GM21825 (cell line): ENCODE measurements around the gene SLC13A3.

Experiments
- ATAC-seq: cut with Tn5 transposase; IDR thresholded peaks from one replicate; pipeline ENCODE4 v1.9.1; 2021; ENCODE audit warnings: mild to moderate bottlenecking, moderate library complexity; ENCODE audit not compliant: unreplicated experiment

SLC13A3 gene

GRCh38 chr20:46583411-46584214 lies 67.6 kb downstream of the SLC13A3 start:
- ATAC-seq: no peak

DNA sequence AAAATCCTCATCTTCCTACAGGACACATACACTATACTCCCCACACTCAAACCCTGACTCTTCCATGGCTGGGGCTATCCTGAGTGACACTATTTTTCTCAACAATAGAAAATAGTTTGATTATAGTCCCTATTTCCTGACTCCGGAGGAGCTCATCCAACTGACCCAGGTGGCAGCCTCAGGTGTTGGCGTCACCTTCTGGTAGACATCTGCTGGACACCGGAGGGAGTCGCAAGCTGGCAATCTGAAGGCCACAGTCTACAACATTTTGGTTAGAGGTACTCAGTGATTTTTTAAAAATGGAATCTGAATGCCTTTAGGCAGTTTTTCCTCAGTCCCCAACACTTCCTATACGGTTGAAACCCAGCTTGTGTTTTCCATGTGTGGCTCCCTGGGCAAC lies 68.6 kb downstream of the SLC13A3 start:
- no peak for ATAC-seq

DNA sequence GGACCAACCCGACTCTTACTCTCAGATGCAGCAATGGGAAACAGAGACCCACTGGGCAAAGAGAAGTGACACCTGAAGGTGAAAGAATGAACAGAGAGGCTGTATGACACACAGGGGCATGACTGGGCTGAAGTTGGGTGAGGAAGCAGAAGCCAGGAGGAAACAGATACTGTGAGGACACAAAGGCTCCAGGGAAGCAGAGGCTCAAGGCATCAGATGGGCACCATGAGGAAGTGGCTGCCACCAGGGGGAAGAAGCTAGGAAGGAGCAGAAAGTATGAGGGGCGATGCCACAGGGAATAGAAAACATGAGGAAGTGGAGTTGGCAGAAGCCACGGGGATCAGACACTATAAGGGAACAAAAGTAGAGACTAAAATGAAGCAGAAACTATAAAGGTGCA lies 69.9 kb downstream of the SLC13A3 start:
- ATAC-seq: no peak

GRCh38 chr20:46580613-46581205 lies 70.5 kb downstream of the SLC13A3 start:
- ATAC-seq: no peak

DNA sequence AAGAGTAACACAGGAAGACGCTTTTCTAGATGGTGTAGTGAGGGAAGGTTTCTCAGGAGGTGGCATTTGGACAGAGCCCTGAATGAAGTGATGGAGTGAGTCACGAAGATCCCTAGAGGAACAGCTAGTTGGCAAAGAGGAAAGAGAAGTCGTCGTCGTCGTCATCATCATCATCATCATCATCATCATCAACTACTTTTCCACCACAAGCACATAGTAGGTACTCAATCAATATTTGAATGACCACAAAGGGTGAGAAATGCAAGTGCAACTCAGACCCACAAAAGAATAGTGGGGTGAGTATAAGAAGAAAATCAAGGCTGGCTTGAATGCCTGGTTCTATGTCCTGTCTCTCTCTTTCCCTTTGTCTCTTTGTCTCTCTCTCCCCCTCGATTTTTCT lies 72.5 kb downstream of the SLC13A3 start:
- ATAC-seq: no peak

DNA sequence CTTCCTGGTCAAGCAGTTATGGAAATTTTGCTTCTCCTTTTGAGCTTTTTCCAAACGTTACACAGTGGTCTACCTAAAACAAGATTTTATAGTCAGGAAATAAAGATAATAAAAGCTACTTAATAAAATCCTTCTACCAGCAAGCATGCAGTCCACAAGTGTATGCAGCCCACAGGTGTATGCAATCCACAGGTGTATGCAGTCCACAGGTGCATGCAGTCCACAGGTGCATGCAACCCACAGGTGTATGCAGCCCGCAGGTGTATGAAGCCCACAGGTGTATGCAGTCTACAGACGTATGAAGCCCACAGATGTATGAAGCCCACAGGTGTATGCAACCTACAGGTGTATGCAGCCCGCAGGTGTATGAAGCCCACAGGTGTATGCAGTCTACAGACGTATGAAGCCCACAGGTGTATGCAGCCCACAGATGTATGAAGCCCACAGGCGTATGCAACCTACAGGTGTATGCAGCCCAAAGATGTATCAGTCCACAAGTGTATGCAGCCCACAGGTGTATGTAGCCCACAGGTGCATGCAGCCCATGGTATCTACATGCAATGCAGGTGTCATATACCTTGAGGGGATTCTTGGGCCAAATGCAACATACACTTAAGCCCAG lies 74.4 kb downstream of the SLC13A3 start:
- no peak for ATAC-seq

DNA sequence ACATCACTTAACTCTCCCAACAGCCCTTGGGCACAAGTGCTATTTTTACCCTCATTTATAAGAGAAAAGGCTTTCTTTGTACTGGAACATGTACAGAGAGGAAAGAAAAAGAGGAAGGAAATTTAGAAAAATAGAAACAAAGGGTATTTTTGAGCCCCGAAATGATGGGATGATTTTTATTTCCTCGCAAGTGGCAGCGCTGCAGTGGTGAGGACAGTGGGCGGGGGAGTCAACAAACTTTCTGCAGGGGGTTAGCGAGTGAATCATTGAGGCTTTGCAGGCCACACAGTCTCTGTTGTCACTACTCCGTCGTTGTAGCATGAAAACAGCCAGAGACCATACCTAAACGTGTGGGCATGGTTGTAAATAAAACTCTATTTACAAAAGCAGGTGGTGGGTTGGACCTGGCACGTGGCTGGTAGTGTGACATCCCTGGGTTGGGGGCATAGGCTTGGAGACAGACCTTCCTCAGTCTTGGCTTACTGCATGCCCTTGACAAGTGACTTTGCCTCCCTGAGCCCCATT lies 75.3 kb downstream of the SLC13A3 start:
- no peak for ATAC-seq

DNA sequence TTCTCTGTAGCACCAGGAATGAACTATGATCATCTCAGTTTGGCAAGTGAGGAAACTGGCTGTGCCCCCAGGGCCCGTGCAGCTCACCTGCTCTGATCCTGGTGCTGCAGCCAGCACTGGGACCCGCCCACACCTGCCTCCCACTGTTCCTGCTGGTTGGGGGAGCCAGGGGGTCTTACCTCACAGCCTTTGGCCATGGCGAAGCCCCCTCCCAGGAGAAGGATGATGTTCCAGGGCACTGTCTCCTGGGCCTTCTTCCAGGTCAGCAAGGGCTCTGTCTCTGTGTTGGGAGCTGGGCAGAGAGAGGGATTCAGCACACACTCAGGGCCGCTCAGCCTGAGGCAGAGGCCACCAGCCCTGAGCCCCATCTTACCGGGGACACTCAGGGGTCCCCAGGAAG lies 75.9 kb downstream of the SLC13A3 start:
- ATAC-seq: no peak

DNA sequence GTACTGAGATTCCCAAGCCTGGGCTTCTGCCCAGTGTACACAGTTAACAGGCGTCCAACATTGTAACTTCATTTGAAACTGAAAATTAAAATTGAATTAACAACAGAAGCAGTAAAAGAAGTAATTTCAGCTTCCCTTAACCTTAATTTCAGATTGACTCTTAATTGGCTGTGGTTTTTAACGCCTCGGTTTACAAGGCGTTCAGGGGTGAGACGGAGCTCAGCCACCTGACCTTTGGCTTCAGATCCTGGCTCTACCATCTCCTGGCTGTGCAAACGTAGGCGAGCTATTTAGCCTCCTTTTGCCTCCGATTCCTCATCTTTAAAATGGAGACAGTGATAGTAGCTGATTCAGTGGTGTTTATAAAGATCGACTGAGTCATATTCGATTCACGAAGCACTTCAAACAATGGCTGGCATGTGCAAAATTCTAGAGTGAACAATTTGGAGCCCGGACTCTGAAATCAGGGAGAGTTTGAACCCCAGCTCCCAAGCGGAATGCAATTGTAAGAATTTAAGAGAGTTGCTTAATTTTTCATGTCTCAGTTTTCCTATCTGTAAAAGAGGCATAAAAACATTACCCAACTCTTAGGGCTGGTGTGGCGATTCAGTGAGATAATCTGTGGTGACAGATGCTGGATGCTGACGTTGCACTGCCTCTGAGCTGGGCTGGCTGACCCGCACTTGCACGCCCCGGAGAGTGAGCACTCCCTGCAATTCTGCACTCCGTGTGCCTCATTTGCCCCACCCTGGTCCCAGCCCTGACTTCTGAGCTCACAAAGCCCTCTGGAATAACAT lies 77.3 kb downstream of the SLC13A3 start:
- no peak for ATAC-seq

- ATAC-seq: no peak
These were observed 78.0 kb downstream of the SLC13A3 start for GRCh38 chr20:46573234-46573633.

DNA sequence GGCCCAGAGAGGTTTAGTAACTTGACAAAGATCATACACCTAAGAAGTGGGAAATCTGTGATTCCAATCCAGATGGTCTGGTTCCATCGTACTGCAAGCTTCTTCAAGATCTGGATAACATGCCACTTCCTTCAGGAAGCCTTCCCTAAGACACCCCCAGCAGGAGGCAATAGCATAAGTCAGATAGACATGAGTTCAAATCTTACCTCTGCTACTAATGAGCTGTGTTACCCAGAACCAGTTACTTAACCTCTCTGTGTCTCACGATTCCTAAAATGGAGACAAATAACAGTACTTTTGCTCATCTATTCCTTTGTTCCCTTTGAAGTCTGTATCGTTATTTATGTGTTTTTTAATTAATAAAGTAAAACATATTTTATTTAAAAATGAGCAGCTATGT lies 78.5 kb downstream of the SLC13A3 start:
- no peak for ATAC-seq

DNA sequence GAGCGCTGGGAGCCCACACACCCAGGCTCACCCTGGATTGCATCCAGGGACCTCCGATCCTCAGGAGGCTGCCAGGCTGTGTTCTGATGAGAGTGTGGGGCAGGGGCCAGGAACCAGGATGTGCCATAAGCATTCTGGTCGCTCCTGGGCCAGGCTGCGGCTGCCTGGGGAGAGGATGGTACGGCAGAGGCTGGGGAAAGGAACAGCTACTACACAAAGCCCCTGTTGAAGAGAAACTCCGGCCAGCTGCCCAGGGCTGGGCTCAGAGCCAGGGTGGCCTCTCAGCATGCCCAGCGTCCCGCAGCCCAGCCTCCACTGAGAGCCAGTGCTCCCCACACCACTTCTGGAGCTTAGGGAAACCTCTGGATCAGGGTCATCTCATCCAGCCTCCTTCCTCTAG lies 79.1 kb downstream of the SLC13A3 start:
- ATAC-seq: no peak

DNA sequence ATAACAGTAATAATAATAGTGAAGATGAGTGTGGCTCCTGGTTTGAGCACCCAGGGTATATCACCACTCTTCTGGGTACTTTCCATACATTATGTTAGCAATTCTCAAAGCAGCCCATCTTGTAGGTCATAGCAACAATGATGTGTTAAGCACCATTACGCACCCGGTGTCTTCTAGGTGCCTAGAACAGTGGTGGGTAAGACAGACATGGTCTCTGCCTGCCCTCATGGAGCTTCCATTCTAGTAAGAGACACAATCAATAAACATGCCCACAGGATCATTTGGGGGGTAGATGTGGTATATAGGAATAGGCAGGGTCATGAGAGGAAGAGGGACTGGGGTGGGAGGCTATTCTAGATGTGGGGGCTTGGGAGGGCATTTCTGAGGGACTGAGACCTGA lies 79.8 kb downstream of the SLC13A3 start:
- ATAC-seq: no peak

GRCh38 chr20:46570956-46571355 lies 80.3 kb downstream of the SLC13A3 start:
- ATAC-seq: no peak

DNA sequence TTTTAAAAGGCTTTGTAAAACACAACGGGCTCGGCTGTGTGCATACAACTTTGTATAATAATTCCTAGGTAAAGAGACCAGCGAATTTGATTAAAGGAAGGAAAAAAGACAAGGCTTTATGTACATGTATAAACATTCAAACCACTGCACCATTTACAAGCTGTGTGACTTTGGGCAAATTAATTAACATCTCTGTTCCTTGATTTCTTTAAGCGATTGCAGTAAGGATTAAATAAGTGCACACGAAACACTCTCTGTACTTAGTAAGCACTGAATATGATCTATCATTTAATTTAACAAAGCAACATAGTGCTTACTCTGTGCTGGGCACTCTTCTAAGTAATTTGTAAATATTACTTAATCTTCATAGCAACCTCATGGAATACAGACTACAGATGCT lies 81.3 kb downstream of the SLC13A3 start:
- ATAC-seq: no peak

GRCh38 chr20:46568570-46569129 lies 82.6 kb downstream of the SLC13A3 start:
- no peak for ATAC-seq

- no peak for ATAC-seq
These were observed 85.1 kb downstream of the SLC13A3 start for GRCh38 chr20:46566125-46566524.

DNA sequence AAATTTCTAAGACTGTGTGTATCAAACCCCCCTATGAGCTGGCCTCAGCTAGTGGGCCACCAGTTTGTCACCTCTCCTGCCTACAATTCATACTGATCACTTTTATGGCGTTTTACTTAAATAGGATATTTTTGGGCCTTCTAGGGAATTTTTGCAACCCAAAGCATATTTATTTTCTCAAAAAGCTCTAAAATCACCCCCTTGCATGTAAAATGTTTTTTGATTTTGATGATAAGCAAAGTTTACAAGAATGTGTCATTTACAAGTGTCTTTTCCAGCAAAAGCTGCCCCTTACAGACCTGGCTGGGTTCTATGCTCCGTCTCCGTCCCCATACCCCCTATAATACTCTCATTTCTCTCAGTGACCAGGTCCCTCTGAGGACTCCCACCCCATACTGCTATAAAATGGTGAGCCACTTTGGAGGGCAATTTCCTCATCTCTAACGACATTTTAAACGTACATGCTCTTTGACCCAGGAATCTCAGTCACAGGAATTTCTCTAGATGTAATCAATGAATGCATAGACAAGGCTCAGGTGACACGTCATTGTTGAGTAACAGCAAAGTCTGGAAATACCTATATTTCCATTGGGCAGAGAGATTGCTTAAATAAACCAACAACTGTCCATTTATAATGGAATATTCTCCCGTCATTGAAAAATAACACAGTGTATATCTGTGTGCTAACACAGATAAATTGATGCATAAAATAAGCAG lies 86.9 kb downstream of the SLC13A3 start:
- no peak for ATAC-seq

- no peak for ATAC-seq
These were observed 87.4 kb downstream of the SLC13A3 start for GRCh38 chr20:46563860-46564221.

GRCh38 chr20:46563170-46563859 lies 87.9 kb downstream of the SLC13A3 start:
- no peak for ATAC-seq
